NCI-H2107 treated with DMSO at 0.1 percent for 48 hours (cell line): ENCODE results near the gene SLC9A4.
"Not testable (repeated sequence)": the region's sequence is repeated elsewhere in the genome, so short reads cannot be mapped to it uniquely, and the experiment has no call there.

Source experiments
- DNase-seq: peaks from one replicate; lab custom pipeline; 2025; ENCODE audit not compliant: unreplicated experiment; lab: John Stamatoyannopoulos, UW

Gene SLC9A4

GRCh38 chr2:102544182-102544581 lies 71.2 kb downstream of the SLC9A4 start:
- DNase-seq = no peak

- DNase-seq = no peak
These were observed 74.4 kb downstream of the SLC9A4 start for GRCh38 chr2:102547462-102547861.

- DNase-seq = no peak
These were observed 76.0 kb downstream of the SLC9A4 start for GRCh38 chr2:102549027-102549426.

- DNase-seq = no peak
These were observed 77.1 kb downstream of the SLC9A4 start for GRCh38 chr2:102550151-102550550.

GRCh38 chr2:102551329-102552096 lies 78.5 kb downstream of the SLC9A4 start:
- DNase-seq = no peak

GRCh38 chr2:102553601-102554000 lies 80.6 kb downstream of the SLC9A4 start:
- no peak for DNase-seq

- DNase-seq = no peak
These were observed 85.4 kb downstream of the SLC9A4 start for GRCh38 chr2:102558463-102558862.

- DNase-seq = not testable (repeated sequence)
These were observed 89.5 kb downstream of the SLC9A4 start for GRCh38 chr2:102562542-102562941.

- no peak for DNase-seq
These were observed 102.9 kb downstream of the SLC9A4 start for GRCh38 chr2:102575888-102576287.

- DNase-seq = no peak
These were observed 105.3 kb downstream of the SLC9A4 start for GRCh38 chr2:102578376-102578775.

GRCh38 chr2:102581911-102582310 lies 108.9 kb downstream of the SLC9A4 start:
- no peak for DNase-seq

GRCh38 chr2:102582845-102583244 lies 109.8 kb downstream of the SLC9A4 start:
- DNase-seq = no peak
